Fibroblast of lung (primary cell): ENCODE measurements around the gene SYCN.

ENCODE experiments used
- EZH2 ChIP-seq: IDR thresholded peaks from 2 replicates; pipeline ENCODE4 v1.5.1; 2012; ENCODE audit warnings: low read length, control low read depth, mild to moderate bottlenecking; ENCODE audit errors: missing control alignments
- TF ChIP-seq, protein P1 (sequence below), 2 donors: IDR thresholded peaks in 1 of 2; conservative IDR thresholded peaks in 1 of 2; 1 replicate in 1 of 2; 2 replicates in 1 of 2; pipeline ENCODE4 v1.5.1; 2011 to 2012; ENCODE audit warnings: low read length in 2 of 2, control low read depth in 1 of 2, inconsistent platforms in 1 of 2, low read depth in 1 of 2, mild to moderate bottlenecking in 1 of 2

DNA sequence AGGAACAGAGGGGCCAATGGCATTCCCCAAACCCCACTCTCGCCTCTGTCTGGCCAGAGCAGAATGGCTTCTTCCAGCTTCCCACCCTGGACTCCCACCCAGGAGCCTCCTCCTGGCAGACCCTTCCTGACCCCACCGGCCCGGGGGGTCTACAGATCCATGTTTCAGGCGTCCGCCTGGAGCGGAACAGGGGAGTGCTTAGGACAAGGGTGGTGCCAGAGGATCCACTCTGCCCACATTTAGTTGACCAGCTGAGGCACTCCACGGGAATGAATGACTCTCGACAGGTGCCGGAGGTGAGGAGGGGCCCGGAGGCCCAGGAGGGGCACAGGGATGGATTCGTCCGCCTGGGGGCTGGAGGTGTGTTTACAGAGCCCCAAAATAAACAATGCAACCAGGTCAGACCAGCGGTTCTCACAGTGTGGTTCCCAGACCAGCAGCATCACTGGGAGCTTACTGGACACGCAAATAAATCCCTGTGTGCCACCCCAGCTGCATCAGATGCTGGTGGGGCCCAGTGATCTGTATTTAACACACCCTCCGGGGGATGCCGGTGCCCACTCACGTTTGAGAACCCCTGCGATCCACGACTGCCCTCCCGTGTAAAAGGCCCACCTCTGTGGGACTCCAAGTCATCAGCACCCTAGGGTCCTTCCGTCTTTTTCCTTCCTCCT, 22.4 kb downstream of the SYCN start:
- TF ChIP-seq, protein P1, sequence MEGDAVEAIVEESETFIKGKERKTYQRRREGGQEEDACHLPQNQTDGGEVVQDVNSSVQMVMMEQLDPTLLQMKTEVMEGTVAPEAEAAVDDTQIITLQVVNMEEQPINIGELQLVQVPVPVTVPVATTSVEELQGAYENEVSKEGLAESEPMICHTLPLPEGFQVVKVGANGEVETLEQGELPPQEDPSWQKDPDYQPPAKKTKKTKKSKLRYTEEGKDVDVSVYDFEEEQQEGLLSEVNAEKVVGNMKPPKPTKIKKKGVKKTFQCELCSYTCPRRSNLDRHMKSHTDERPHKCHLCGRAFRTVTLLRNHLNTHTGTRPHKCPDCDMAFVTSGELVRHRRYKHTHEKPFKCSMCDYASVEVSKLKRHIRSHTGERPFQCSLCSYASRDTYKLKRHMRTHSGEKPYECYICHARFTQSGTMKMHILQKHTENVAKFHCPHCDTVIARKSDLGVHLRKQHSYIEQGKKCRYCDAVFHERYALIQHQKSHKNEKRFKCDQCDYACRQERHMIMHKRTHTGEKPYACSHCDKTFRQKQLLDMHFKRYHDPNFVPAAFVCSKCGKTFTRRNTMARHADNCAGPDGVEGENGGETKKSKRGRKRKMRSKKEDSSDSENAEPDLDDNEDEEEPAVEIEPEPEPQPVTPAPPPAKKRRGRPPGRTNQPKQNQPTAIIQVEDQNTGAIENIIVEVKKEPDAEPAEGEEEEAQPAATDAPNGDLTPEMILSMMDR (conservative IDR thresholded peaks at IDR 0.05 in 1 of 2, IDR thresholded peaks at IDR 0.05 in 1 of 2; ENCODE audit: low read depth in 1 of 2, low read length in 2 of 2): no peak
- no peak for TF ChIP-seq EZH2
